ENCODE data around the gene MYO1E. TPM values are rescaled to one million over a fixed set of nuclear protein-coding genes. Genes with fewer than 3 reads are reported as not detected.

Gene MYO1E
- polyA plus RNA-seq, 1 donor from 2014 or later = 0.38 TPM

DNA sequence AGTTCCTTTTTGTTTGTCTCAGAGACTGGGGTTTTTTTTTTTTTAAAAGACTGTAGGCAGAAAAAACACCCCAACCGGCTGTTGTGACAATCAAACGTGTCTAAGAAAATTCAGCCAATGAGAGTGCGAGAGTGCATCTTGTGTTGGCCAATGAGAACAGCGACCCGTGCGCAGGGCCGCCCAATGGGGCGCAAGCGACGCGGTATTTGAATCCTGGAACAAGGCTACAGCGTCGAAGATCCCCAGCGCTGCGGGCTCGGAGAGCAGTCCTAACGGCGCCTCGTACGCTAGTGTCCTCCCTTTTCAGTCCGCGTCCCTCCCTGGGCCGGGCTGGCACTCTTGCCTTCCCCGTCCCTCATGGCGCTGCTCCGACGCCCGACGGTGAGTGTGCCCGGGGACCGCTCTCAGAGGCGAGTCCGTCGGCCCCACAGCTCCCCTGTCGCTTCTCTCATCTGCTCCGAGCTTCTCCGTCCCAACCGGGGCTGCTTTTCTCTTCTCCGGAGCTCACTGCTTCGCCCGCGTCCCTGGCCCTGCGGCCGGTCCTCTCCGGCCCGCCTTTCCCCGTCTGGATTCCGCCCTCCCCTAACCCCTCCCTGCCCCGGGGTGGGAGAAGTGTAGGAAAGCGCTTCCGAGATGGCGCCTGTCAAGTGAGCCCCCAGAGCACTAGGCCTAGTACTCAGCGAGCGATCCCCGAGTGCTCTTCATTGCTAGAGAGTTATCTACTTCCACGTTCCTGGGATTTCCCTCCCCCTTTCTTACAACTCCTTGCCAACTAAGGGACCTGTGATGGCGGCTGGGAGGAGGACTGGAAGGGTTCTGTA, 267.5 kb downstream of the MYO1E start, which contains the start of gene CCNB2:
TSS of gene CCNB2 (plus strand) at position 235 of the 821 bp plus-strand sequence. CDS start at position 358, 123 bp downstream.
- Histone ChIP-seq H4K20me1 (ENCODE audit: insufficient read depth) (no peaks in the 10 kb centered on the region), H3K27ac (ENCODE audit: low read length) (peak within 1 kb of the TSS; percentile 23), H3K9me2 (ENCODE audit: insufficient read depth, low read length) (no peaks in the 10 kb centered on the region), H3K9me3 (ENCODE audit: low read length) (no peaks in the 10 kb centered on the region), H3K9ac (ENCODE audit: low read length) (peak within 1 kb of the TSS; percentile 57), H3K79me2 (replicated peaks; ENCODE audit: insufficient read depth, low read length) (peaks cover 15% of the 10 kb centered on the region), H2AFZ (ENCODE audit: low read depth, low read length) (peak within 1 kb of the TSS; percentile 56), H3K27me3 (ENCODE audit: insufficient read depth, low read depth, low read length) (no peaks in the 10 kb centered on the region), H3F3A (ENCODE audit: insufficient read depth, low read length, poor library complexity, severe bottlenecking) (no peaks in the 10 kb centered on the region), H3K36me3 (ENCODE audit: insufficient read depth, low read length) (peaks cover 4% of the 10 kb centered on the region), H3K4me3 (ENCODE audit: low read length) (peak within 1 kb of the TSS; percentile 74), H3K4me2 (ENCODE audit: low read length) (peak within 1 kb of the TSS; percentile 66)
- TF ChIP-seq SMC3 (conservative IDR thresholded peaks at IDR 0.05; ENCODE audit: poor library complexity) (peak; percentile 52), EP300 (conservative IDR thresholded peaks at IDR 0.05; ENCODE audit: poor library complexity, severe bottlenecking) (no peak), EZH2 (IDR thresholded peaks at IDR 0.05; ENCODE audit: borderline replicate concordance, insufficient read depth, low read length, poor library complexity, severe bottlenecking) (no peak), MXI1 (conservative IDR thresholded peaks at IDR 0.05; ENCODE audit: poor library complexity, severe bottlenecking) (peak; percentile 99), RAD21 (conservative IDR thresholded peaks at IDR 0.05) (no peak), TAF1 (IDR thresholded peaks at IDR 0.05; ENCODE audit: low read depth) (peak; percentile 35), POLR2AphosphoS5 (IDR thresholded peaks at IDR 0.05) (peak; percentile 63)
- TF ChIP-seq, protein P1, sequence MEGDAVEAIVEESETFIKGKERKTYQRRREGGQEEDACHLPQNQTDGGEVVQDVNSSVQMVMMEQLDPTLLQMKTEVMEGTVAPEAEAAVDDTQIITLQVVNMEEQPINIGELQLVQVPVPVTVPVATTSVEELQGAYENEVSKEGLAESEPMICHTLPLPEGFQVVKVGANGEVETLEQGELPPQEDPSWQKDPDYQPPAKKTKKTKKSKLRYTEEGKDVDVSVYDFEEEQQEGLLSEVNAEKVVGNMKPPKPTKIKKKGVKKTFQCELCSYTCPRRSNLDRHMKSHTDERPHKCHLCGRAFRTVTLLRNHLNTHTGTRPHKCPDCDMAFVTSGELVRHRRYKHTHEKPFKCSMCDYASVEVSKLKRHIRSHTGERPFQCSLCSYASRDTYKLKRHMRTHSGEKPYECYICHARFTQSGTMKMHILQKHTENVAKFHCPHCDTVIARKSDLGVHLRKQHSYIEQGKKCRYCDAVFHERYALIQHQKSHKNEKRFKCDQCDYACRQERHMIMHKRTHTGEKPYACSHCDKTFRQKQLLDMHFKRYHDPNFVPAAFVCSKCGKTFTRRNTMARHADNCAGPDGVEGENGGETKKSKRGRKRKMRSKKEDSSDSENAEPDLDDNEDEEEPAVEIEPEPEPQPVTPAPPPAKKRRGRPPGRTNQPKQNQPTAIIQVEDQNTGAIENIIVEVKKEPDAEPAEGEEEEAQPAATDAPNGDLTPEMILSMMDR (IDR thresholded peaks at IDR 0.05; ENCODE audit: poor library complexity, severe bottlenecking) = peak; percentile 13
- TF ChIP-seq, protein P2, sequence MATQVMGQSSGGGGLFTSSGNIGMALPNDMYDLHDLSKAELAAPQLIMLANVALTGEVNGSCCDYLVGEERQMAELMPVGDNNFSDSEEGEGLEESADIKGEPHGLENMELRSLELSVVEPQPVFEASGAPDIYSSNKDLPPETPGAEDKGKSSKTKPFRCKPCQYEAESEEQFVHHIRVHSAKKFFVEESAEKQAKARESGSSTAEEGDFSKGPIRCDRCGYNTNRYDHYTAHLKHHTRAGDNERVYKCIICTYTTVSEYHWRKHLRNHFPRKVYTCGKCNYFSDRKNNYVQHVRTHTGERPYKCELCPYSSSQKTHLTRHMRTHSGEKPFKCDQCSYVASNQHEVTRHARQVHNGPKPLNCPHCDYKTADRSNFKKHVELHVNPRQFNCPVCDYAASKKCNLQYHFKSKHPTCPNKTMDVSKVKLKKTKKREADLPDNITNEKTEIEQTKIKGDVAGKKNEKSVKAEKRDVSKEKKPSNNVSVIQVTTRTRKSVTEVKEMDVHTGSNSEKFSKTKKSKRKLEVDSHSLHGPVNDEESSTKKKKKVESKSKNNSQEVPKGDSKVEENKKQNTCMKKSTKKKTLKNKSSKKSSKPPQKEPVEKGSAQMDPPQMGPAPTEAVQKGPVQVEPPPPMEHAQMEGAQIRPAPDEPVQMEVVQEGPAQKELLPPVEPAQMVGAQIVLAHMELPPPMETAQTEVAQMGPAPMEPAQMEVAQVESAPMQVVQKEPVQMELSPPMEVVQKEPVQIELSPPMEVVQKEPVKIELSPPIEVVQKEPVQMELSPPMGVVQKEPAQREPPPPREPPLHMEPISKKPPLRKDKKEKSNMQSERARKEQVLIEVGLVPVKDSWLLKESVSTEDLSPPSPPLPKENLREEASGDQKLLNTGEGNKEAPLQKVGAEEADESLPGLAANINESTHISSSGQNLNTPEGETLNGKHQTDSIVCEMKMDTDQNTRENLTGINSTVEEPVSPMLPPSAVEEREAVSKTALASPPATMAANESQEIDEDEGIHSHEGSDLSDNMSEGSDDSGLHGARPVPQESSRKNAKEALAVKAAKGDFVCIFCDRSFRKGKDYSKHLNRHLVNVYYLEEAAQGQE (IDR thresholded peaks at IDR 0.05; ENCODE audit: borderline replicate concordance) = no peak

DNA sequence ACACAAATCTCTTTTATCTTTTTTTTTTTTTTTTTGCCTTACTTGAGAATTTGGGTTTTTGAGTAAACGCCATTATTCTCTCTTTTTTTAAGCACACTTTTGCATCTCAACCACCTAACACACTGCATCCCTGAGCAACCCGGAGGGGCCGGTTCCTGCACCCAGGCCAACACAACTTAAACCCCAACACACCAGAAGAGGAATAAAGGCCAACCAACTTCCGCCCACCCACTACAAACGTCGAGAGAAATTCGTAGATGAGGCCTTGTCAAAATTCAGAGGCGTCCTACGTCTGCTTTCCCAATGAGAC, 268.1 kb downstream of the MYO1E start:
- H3K27me3 ChIP-seq (ENCODE audit: insufficient read depth, low read depth, low read length) = no peaks in the 10 kb centered on the region
- H3K9me2 ChIP-seq (ENCODE audit: insufficient read depth, low read length) = no peaks in the 10 kb centered on the region
- peak overlapping the region; percentile 74 for H3K4me3 ChIP-seq (ENCODE audit: low read length)
- H3K9me3 ChIP-seq (ENCODE audit: low read length) = no peaks in the 10 kb centered on the region
- peaks cover 5% of the 10 kb centered on the region for H3K36me3 ChIP-seq (ENCODE audit: insufficient read depth, low read length)
- H4K20me1 ChIP-seq (ENCODE audit: insufficient read depth) = no peaks in the 10 kb centered on the region
- TF ChIP-seq EP300 (conservative IDR thresholded peaks at IDR 0.05; ENCODE audit: poor library complexity, severe bottlenecking) = no peak
- TF ChIP-seq TAF1 (IDR thresholded peaks at IDR 0.05; ENCODE audit: low read depth) = no peak
- TF ChIP-seq EZH2 (IDR thresholded peaks at IDR 0.05; ENCODE audit: borderline replicate concordance, insufficient read depth, low read length, poor library complexity, severe bottlenecking) = no peak
- TF ChIP-seq, protein P2 (IDR thresholded peaks at IDR 0.05; ENCODE audit: borderline replicate concordance) = peak; percentile 43
- peak; percentile 20 for TF ChIP-seq RAD21 (conservative IDR thresholded peaks at IDR 0.05)
- no peak for TF ChIP-seq MXI1 (conservative IDR thresholded peaks at IDR 0.05; ENCODE audit: poor library complexity, severe bottlenecking)
- peak overlapping the region; percentile 57 for H3K9ac ChIP-seq (ENCODE audit: low read length)
- peak overlapping the region; percentile 23 for H3K27ac ChIP-seq (ENCODE audit: low read length)
- H3F3A ChIP-seq (ENCODE audit: insufficient read depth, low read length, poor library complexity, severe bottlenecking) = no peaks in the 10 kb centered on the region
- peak overlapping the region; percentile 66 for H3K4me2 ChIP-seq (ENCODE audit: low read length)
- H2AFZ ChIP-seq (ENCODE audit: low read depth, low read length) = peak overlapping the region; percentile 56
- H3K79me2 ChIP-seq (replicated peaks; ENCODE audit: insufficient read depth, low read length) = peaks cover 15% of the 10 kb centered on the region
